NCI-H1417 treated with DMSO at 0.1 percent for 48 hours (cell line): ENCODE measurements around the gene VAV2.

ENCODE experiments used
- DNase-seq: peaks from one replicate; lab custom pipeline; 2025; lab: John Stamatoyannopoulos, UW

The VAV2 gene

DNA sequence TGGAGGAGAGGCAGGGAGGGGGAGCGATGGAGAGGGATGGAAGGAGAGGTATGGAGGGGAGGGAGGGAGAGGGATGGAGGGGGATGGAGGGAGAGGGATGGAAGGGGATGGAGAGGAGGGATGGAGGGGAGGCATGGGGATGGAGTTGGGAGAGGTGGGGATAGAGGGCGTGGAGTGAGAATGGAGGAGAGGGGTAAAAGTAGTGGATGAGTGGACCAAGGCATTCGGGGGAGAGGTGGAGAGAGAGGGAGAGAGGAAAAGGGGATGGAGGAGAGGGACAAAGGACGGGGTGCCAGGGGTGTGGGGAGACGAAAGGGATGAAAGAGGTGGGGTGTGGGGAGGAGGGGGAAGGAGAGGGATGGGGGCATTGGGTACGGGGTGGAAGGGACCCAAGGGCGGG is 100.4 kb downstream of the VAV2 start:
- DNase-seq = no peak

- DNase-seq = no peak
Observed at GRCh38 chr9:133890583-133890982, 101.5 kb downstream of the VAV2 start.

DNA sequence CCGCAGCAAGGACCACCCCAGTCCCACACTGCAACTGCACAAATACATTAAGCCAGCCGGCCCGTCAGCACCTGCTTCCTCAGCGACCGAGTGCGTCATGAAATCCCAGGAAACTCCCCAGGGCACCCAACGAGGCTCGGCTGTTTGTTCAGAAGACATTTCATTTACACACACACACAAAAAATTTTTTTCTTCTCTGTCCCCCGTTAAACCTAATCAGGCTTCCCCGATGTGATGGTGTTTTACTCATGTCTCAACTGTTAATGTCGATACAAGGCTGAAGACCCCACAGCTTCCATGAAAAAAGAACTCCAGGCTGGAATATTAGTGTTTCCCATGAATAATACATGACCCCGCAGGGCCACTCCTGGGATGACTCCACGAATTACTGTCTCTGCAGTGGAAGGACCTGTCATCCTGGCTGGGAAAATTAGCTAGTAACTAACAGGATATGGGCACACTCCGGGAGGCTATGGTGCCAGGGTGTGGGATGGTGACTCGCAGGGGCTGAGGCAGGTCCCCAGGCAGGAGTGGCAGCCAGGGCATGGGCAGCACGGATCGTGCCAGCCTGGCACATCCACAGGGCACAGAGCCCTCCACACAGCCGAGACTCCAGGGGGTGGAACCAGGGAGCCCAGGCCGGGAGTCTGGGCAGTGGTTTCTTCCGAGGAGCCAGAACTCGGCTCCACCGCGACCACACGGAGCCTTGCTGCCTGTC is 102.4 kb downstream of the VAV2 start:
- DNase-seq = peak; percentile 46

- no peak for DNase-seq
Observed at GRCh38 chr9:133888809-133889491, 103.2 kb downstream of the VAV2 start.

GRCh38 chr9:133888048-133888808 is 103.9 kb downstream of the VAV2 start:
- DNase-seq = peak; percentile 98

- DNase-seq = no peak
Observed at GRCh38 chr9:133887540-133888047, 104.5 kb downstream of the VAV2 start.

GRCh38 chr9:133886563-133887501 is 105.3 kb downstream of the VAV2 start:
- no peak for DNase-seq

DNA sequence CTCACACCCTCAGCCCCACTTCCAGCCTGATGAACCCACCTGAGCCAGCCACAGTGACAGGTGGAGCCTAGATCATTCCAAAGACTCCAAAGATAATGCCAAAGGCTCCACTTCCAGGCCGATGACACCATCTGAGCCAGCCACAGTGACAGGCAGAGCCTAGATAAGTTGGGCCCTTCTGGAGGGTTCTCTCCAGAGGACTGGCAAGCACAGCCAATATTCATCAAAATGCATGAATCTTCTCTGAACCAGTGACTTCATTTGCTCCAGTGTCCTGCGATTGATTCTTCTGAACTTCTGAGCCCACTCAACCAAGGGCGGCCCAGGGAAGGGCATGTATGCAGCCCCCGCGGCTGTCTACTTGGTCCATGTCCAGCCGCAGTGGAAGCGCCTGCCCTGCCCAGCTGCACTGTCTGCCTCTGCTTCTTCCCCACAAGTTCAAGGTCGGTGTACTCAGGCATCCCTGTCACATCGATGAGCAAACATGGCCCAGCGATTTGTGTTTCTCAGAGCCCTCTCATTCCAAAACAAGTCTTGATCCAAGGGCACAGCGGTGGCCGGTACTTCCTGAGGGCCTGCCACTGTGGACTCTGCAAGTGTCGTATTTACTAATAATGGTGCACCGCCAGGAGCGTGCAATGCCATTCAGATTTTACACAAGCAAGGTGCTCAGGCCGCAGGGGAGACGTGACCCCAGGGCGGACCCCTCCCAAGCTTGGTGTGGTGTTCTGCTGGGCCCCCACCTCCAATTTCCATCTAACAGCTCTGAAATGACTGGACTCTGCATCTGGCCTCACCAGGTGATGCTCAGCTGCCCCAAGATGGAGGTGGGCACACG is 107.0 kb downstream of the VAV2 start:
- no peak for DNase-seq

DNA sequence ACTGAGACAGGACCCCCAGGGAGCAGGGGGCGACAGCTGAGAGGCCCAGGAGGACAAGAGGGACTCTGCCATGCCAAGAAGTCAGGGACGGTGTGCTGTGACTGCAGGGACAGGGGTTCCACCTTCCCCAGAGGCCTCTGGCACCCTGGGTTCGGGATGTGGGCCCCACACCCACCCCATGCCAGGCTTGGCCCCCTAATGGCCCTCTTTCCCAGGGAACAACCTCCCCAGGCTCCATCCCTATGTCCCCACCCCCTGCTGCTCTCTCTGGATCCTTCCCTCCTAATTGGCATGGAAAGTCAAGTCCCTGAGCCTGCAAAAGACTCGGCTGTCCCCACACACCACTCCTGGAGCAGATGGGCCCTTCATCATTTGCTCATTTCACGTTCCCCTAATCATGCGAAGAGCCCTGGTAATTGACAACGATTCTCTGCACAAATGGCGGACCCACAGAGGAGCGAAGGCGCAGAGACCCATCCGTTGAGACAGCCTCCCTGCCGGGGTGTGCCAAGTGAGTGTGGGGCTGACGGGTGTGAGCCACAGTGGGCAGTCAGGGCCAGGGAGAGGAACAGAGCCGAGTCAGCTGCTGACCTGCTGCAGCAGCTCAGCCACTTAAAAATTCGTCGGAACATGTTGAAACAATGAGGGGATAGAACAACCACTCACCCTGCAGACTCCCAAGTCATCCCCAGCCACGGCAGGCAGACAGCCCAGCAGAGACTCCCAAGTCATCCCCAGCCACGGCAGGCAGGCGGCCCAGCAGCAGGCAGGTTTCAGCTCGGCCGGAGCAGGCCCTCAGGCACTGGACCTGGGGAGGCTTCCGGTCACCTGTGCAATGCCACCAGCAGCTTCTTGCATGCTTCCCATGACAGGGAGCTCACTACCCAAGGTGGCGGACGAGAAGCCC is 109.0 kb downstream of the VAV2 start:
- no peak for DNase-seq

DNA sequence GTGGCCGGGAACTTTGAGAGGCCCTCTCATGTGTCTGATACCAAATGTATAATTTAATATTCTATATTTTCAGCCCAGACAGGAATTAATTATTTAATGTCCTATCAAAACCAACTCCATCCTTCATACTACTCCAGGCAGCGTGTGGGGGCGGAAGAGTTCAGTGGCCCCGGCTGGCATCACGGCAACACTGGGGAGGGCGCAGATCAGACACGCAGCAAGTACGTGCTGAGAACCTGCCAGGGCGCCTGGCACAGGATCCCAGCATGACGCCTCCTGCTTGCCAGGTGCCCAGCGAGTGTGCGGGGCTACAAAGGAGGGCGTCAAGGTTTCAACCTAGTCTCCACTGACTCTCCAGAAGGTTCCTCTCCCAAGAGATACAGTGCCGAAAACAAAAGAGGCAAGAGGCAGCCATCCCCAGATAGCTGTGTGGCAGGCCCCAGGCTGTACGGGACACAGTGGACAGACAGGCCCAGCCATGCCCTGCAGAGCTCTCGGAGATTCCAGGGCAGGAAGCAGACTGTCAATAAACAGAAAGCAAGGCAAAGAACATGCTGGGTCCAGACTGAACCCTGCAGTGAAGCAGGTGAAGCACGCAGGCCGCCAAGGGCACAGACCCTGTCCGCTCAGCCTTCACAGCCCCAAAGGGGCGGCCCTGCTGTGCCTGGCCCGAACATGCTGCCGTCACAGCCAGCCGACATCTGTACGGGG is 110.3 kb downstream of the VAV2 start:
- DNase-seq = peak; percentile 81

DNA sequence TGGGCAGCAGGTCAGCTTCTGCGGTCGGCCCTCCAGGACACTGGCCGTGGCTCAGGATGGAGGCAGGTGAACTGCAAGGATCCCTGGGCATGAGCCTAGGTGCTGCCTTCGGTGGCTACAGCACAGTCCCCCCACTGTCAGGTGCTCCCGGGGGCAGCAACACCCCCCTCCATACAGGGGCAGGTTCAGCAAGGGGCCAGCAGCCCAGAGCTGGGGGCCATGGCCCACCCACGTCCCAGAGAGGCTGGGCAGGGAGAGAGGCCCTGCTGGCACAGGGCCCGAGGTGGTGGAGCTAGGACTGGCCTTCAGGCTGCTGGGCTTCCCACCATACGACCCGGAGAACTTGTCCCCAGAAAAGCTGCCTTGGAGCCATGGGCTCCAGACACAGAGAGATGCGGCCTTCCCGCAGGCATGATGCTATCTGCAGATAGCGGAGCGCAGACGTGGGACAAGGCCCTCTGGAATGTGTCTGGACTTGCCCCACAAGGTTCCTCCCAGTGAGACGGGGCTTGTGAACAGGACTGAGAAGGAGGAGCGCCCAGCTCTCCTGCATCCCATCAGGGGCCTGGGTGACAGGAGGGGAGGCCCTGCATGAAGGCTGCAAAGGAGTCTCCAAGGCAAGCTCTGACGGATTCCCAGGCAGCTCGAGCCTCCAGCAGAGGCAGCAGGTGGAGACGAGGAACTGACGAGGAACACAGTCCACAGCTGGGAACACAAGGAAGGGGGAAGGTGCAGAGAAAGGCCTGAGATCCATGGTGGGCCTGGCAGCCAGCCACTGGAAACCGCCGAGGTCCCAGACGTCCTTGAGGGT is 111.1 kb downstream of the VAV2 start:
- no peak for DNase-seq

- no peak for DNase-seq
Observed at GRCh38 chr9:133880136-133880535, 112.0 kb downstream of the VAV2 start.

GRCh38 chr9:133879615-133880014 is 112.5 kb downstream of the VAV2 start:
- no peak for DNase-seq

GRCh38 chr9:133878402-133878801 is 113.7 kb downstream of the VAV2 start:
- DNase-seq = no peak

DNA sequence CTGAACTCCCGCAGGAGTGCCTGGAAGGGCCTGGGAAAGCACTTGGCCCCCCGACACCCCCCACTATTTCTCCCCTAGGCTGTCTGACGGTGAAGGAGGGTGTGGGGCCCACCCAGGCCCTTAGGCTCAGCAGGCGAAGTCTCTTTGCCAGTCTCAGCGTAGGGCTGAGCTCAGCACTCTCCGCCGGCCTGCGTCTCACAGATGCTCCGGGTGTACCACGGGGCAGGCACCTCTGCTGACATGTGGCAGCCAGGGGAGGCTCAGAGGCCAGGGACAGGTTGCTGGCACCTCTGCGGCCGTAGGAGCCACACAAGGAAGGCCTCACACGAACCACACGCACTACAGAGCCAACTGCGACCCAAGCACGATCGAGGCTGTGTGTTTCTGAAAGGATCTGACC is 114.2 kb downstream of the VAV2 start:
- DNase-seq = no peak

- DNase-seq = no peak
Observed at GRCh38 chr9:133877327-133877726, 114.8 kb downstream of the VAV2 start.

DNA sequence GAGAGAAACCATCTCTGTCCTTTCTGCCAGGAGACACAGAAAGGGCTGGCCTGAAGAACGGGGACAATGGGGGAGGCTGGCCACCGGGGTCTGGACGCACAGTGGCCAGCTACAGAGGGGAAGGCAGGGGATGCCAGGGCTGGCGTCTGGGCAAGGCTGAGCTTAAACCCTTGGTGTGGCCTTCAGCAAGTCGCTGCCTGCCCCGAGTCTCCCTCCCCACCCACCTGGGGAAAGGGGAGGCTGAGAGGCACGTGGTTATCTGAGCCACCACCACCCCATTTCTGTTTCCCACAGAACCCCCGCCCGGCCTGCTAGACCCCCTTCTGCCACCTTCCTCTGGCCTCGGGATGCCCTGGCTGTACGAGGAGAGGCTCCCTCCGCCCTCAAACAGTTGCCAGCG is 115.3 kb downstream of the VAV2 start:
- DNase-seq = no peak

DNA sequence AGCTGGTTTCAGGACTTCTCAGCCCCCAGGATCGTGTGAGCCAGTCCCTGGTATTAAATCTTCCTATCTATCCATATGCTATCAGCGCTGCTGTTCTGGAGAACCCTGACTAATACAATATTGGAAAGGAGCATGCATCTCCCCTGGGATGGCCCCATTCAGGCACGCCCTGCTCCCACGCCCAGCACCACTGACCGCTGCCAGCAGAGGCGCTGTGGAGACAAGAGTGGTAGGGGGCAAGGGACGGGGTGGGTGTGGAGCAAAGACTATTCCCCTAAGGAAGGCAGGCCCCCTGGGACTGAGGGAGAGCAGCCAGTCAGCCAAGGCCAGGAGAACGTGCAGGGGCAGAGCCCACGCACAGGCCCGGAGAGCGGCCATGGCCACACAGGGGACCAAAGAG is 116.0 kb downstream of the VAV2 start:
- DNase-seq = no peak
